OCI-LY3 (cell line): ENCODE data around the gene IMMP2L.

Source experiments
- EZH2phosphoT487 ChIP-seq: fragments of 200-600 bp; shearing (Covaris generic); IDR thresholded peaks from 2 replicates; pipeline ENCODE4 v1.6.1; 2018; ENCODE audit warnings: antibody characterized with exemption, mixed run types, low read depth
- TF ChIP-seq, protein P1 (sequence below): fragments of 200-600, 300-600 bp; sonication (generic); IDR thresholded peaks from 2 replicates; pipeline ENCODE4 v1.5.1; 2014; ENCODE audit warnings: antibody characterized with exemption, low read length, low read depth

DNA sequence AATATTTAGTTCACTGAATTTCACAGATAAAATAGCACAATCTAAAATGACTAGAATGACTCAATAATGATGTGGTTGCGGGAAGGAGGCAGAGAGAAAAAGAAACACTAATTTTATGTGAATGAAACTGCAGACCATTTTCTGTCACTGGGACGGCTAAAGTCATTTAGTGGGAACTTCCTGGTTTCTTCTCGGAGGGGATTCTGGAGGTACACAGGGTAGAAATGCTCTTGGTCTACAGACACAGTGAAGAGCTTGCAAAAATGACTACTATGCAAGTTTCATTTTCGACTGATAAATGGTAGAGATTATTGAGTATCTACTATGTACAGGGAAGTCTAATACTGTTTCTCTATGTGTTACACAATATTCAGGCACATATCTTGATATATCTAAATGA is 534.9 kb downstream of the IMMP2L start:
- TF ChIP-seq, protein P1, sequence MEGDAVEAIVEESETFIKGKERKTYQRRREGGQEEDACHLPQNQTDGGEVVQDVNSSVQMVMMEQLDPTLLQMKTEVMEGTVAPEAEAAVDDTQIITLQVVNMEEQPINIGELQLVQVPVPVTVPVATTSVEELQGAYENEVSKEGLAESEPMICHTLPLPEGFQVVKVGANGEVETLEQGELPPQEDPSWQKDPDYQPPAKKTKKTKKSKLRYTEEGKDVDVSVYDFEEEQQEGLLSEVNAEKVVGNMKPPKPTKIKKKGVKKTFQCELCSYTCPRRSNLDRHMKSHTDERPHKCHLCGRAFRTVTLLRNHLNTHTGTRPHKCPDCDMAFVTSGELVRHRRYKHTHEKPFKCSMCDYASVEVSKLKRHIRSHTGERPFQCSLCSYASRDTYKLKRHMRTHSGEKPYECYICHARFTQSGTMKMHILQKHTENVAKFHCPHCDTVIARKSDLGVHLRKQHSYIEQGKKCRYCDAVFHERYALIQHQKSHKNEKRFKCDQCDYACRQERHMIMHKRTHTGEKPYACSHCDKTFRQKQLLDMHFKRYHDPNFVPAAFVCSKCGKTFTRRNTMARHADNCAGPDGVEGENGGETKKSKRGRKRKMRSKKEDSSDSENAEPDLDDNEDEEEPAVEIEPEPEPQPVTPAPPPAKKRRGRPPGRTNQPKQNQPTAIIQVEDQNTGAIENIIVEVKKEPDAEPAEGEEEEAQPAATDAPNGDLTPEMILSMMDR: no peak
- TF ChIP-seq EZH2phosphoT487: no peak
